Neural cell (in vitro differentiated cells): ENCODE results near the gene CENPX. TPM values are rescaled to one million over a fixed set of nuclear protein-coding genes. Genes with fewer than 3 reads are reported as not detected.

ENCODE experiments used
- H2AFZ ChIP-seq: fragments of 200-600, 300-800 bp; sonication (generic), shearing (Covaris generic); 2 replicates; pipeline ENCODE4 v1.6.0; 2014; ENCODE audit warnings: low read depth, mild to moderate bottlenecking, antibody characterized with exemption, low read length, moderate library complexity
- H3F3A ChIP-seq: fragments of 200-600 bp; shearing (Covaris generic); 2 replicates; pipeline ENCODE4 v1.6.1; 2016; ENCODE audit warnings: mild to moderate bottlenecking, moderate library complexity, mixed read lengths, antibody characterized with exemption, low read length; ENCODE audit not compliant: insufficient read depth, poor library complexity, severe bottlenecking
- H3K27ac ChIP-seq: fragments of 200-600, 300-800 bp; sonication (generic), shearing (Covaris generic); 2 replicates; pipeline ENCODE4 v1.5.1; 2014; ENCODE audit warnings: mild to moderate bottlenecking, low read length, moderate library complexity
- H3K27me3 ChIP-seq: fragments of 300-800, 200-600 bp; sonication (generic), shearing (Covaris generic); 2 replicates; pipeline ENCODE4 v1.6.0; 2014; ENCODE audit warnings: mild to moderate bottlenecking, low read depth, low read length, moderate library complexity; ENCODE audit not compliant: insufficient read depth
- H3K36me3 ChIP-seq: fragments of 300-800, 200-600 bp; sonication (generic), shearing (Covaris generic); 2 replicates; pipeline ENCODE4 v1.5.1; 2014; ENCODE audit warnings: mild to moderate bottlenecking, antibody characterized with exemption, low read length, moderate library complexity; ENCODE audit not compliant: insufficient read depth
- H3K4me2 ChIP-seq: fragments of 300-800, 200-600 bp; sonication (generic), shearing (Covaris generic); 2 replicates; pipeline ENCODE4 v1.6.0; 2014; ENCODE audit warnings: mild to moderate bottlenecking, low read length
- H3K4me3 ChIP-seq: fragments of 300-800, 200-600 bp; sonication (generic), shearing (Covaris generic); 2 replicates; pipeline ENCODE4 v1.5.1; 2014; ENCODE audit warnings: mild to moderate bottlenecking, low read length, moderate library complexity
- H3K79me2 ChIP-seq: fragments of 200-600 bp; shearing (Covaris generic); replicated peaks from 2 replicates; pipeline ENCODE4 v1.6.0; 2014; ENCODE audit warnings: mild to moderate bottlenecking, low read length, moderate library complexity; ENCODE audit not compliant: insufficient read depth
- H3K9ac ChIP-seq: fragments of 300-800, 200-600 bp; sonication (generic), shearing (Covaris generic); 2 replicates; pipeline ENCODE4 v1.6.1; 2016; ENCODE audit warnings: mild to moderate bottlenecking, low read length, mixed read lengths
- H3K9me2 ChIP-seq: fragments of 200-600 bp; shearing (Covaris generic); 2 replicates; pipeline ENCODE4 v1.6.1; 2016; ENCODE audit warnings: mild to moderate bottlenecking, low read length, mixed read lengths; ENCODE audit not compliant: insufficient read depth
- H3K9me3 ChIP-seq: fragments of 200-600, 300-800 bp; sonication (generic), shearing (Covaris generic); 2 replicates; pipeline ENCODE4 v1.6.1; 2016; ENCODE audit warnings: mild to moderate bottlenecking, mixed run types, low read length, moderate library complexity, mixed read lengths
- H4K20me1 ChIP-seq: fragments of 200-600 bp; shearing (Covaris generic); 2 replicates; pipeline ENCODE4 v1.6.1; 2016; ENCODE audit warnings: mild to moderate bottlenecking, mixed run types; ENCODE audit not compliant: insufficient read depth
- SMC3 ChIP-seq: fragments of 450-650 bp; conservative IDR thresholded peaks from 2 replicates; pipeline ENCODE4 v1.6.1; 2014; ENCODE audit warnings: antibody characterized with exemption, mild to moderate bottlenecking, moderate library complexity; ENCODE audit not compliant: poor library complexity
- polyA plus RNA-seq: library from polyadenylated mRNA; depleted of rRNA; stranded (reverse); fragments of >200 nt; gene quantifications from 2 replicates; pipeline ENCODE4 v1.2.3, GENCODE V29; 2014

CENPX gene
- polyA plus RNA-seq, 1 donor from 2014 or later = 205 TPM

DNA sequence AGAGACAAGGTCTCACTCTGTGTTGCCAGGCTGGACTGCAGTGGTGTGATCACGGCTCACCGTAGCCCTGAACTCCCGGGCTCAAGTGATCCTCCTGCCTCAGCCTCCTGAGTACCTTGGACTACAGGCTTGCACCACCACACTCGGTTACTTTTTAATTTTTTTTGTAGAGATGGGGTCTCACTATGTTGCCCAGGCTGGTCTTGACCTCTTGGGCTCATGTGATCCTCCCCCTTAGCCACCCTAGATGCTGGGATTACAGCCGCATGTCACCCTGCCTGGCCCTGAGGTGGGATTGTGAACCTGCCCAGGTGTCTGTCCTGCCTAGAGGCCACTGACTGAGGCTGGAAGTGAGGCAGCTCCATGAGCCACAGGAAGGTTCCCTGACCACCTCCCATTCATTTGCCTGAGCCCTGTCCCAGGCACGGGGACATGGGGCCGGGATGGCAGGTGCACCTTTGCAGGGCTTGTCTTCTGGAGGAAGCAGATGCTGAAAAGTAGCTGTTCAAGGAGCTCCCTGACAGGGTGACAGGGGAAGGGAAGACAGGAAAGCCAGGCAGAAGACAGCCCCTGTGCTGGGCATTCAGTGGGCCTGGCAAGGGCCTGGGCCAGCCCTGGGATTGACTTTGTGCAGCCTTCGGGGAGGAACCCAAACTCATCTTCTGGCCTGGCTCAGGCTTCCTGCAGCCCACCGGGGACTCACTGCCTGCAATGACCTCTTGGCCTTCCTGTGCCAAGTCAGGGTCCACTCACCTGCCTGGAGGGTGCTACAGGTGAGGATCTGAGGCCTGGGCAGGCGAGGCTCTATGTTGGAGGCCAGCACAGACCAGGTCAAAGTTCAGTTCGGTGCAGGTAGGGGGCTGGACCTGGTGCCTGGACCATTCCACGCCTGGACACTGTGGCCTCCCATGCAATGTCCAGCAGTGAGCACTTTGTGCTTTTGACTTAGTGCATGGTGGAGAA lies 53.5 kb downstream of the CENPX start:
- Histone ChIP-seq H3K9me3 (no peaks in the 10 kb centered on the region), H3F3A (no peaks in the 10 kb centered on the region), H3K79me2 (no peaks in the 10 kb centered on the region), H3K9ac (no peak overlapping the region), H4K20me1 (no peaks in the 10 kb centered on the region), H3K27ac (no peak overlapping the region), H2AFZ (no peak overlapping the region), H3K36me3 (no peaks in the 10 kb centered on the region), H3K4me3 (no peak overlapping the region), H3K4me2 (no peak overlapping the region), H3K27me3 (peaks cover 4% of the 10 kb centered on the region), H3K9me2 (no peaks in the 10 kb centered on the region)
- TF ChIP-seq SMC3 = no peak

Other genes starting within 250 kb of the CENPX start
- not detected in 2 replicates for gene GCGR, start 218.7 kb downstream of the CENPX start, polyA plus RNA-seq
- gene MCRIP1, start 189.6 kb downstream of the CENPX start, polyA plus RNA-seq = 510 and 524 TPM in 2 replicates
- not detected in 2 replicates for gene PPP1R27, start 187.8 kb downstream of the CENPX start, polyA plus RNA-seq
- 82.8 and 99.2 TPM in 2 replicates for gene P4HB, start 162.3 kb downstream of the CENPX start, polyA plus RNA-seq
- gene ARHGDIA, start 151.5 kb downstream of the CENPX start, polyA plus RNA-seq = 16.1 and 26.9 TPM in 2 replicates
- gene ALYREF, start 131.3 kb downstream of the CENPX start, polyA plus RNA-seq = 73.3 and 81.4 TPM in 2 replicates
- gene ANAPC11, start 131.2 kb downstream of the CENPX start, polyA plus RNA-seq = 371 and 389 TPM in 2 replicates
- 1.3 and 1.7 TPM in 2 replicates for gene NPB, start 120.6 kb downstream of the CENPX start, polyA plus RNA-seq
- 28.9 and 35.3 TPM in 2 replicates for gene PCYT2, start 111.5 kb downstream of the CENPX start, polyA plus RNA-seq
- 44.5 and 54.4 TPM in 2 replicates for gene SIRT7, start 104.7 kb downstream of the CENPX start, polyA plus RNA-seq
- 11.8 and 12.4 TPM in 2 replicates for gene MAFG, start 95.1 kb downstream of the CENPX start, polyA plus RNA-seq
- 41.7 and 61.0 TPM in 2 replicates for gene PYCR1, start 85.6 kb downstream of the CENPX start, polyA plus RNA-seq
- gene MYADML2, start 75.6 kb downstream of the CENPX start, polyA plus RNA-seq = 1.1 and 1.2 TPM in 2 replicates
- 0.12 TPM in 1 of 2 replicates, not detected in the other for gene NOTUM, start 61.7 kb downstream of the CENPX start, polyA plus RNA-seq
- 28.0 and 58.1 TPM in 2 replicates for gene ASPSCR1, start 45.2 kb downstream of the CENPX start, polyA plus RNA-seq
- 51.7 and 63.7 TPM in 2 replicates for gene LRRC45, start 427 bp upstream of the CENPX start, polyA plus RNA-seq
- 198 and 211 TPM in 2 replicates for gene RAC3, start 8.8 kb upstream of the CENPX start, polyA plus RNA-seq
- gene DCXR, start 14.8 kb upstream of the CENPX start, polyA plus RNA-seq = 129 and 148 TPM in 2 replicates
- 176 and 200 TPM in 2 replicates for gene RFNG, start 28.9 kb upstream of the CENPX start, polyA plus RNA-seq
- gene GPS1, start 29.0 kb upstream of the CENPX start, polyA plus RNA-seq = 170 and 215 TPM in 2 replicates
- gene DUS1L, start 42.9 kb upstream of the CENPX start, polyA plus RNA-seq = 100 and 115 TPM in 2 replicates
- 26.4 and 31.5 TPM in 2 replicates for gene FASN, start 75.4 kb upstream of the CENPX start, polyA plus RNA-seq
- gene CCDC57, start 190.0 kb upstream of the CENPX start, polyA plus RNA-seq = 70.9 and 78.6 TPM in 2 replicates
- 0.56 and 0.98 TPM in 2 replicates for gene SLC16A3, start 206.2 kb upstream of the CENPX start, polyA plus RNA-seq